ENCODE results near the gene UBA52. TPM values are rescaled to one million over a fixed set of nuclear protein-coding genes. Genes with fewer than 3 reads are reported as not detected.

Gene UBA52
- total and polyA plus RNA-seq, 2 of the 13 experiments (the other 11 are each of a cell fraction or from before 2014, with no cell fraction given), result 959 to 1,782 TPM

- TF ChIP-seq, protein P1, sequence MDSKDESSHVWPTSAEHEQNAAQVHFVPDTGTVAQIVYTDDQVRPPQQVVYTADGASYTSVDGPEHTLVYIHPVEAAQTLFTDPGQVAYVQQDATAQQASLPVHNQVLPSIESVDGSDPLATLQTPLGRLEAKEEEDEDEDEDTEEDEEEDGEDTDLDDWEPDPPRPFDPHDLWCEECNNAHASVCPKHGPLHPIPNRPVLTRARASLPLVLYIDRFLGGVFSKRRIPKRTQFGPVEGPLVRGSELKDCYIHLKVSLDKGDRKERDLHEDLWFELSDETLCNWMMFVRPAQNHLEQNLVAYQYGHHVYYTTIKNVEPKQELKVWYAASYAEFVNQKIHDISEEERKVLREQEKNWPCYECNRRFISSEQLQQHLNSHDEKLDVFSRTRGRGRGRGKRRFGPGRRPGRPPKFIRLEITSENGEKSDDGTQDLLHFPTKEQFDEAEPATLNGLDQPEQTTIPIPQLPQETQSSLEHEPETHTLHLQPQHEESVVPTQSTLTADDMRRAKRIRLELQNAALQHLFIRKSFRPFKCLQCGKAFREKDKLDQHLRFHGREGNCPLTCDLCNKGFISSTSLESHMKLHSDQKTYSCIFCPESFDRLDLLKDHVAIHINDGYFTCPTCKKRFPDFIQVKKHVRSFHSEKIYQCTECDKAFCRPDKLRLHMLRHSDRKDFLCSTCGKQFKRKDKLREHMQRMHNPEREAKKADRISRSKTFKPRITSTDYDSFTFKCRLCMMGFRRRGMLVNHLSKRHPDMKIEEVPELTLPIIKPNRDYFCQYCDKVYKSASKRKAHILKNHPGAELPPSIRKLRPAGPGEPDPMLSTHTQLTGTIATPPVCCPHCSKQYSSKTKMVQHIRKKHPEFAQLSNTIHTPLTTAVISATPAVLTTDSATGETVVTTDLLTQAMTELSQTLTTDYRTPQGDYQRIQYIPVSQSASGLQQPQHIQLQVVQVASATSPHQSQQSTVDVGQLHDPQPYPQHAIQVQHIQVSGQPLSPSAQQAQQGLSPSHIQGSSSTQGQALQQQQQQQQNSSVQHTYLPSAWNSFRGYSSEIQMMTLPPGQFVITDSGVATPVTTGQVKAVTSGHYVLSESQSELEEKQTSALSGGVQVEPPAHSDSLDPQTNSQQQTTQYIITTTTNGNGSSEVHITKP (CRISPR knock-in tag; IDR thresholded peaks at IDR 0.05; ENCODE audit: low read depth), result no peak
- peak; percentile 30 for TF ChIP-seq ISL2 (CRISPR knock-in tag; IDR thresholded peaks at IDR 0.05)
- TF ChIP-seq SP140L (CRISPR knock-in tag; IDR thresholded peaks at IDR 0.05; ENCODE audit: borderline replicate concordance), result peak; percentile 71; the same call in 1 of the 2 replicates
- TF ChIP-seq, protein P2, sequence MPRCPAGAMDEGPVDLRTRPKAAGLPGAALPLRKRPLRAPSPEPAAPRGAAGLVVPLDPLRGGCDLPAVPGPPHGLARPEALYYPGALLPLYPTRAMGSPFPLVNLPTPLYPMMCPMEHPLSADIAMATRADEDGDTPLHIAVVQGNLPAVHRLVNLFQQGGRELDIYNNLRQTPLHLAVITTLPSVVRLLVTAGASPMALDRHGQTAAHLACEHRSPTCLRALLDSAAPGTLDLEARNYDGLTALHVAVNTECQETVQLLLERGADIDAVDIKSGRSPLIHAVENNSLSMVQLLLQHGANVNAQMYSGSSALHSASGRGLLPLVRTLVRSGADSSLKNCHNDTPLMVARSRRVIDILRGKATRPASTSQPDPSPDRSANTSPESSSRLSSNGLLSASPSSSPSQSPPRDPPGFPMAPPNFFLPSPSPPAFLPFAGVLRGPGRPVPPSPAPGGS (CRISPR knock-in tag; IDR thresholded peaks at IDR 0.05), result no peak
- TF ChIP-seq, protein P3, sequence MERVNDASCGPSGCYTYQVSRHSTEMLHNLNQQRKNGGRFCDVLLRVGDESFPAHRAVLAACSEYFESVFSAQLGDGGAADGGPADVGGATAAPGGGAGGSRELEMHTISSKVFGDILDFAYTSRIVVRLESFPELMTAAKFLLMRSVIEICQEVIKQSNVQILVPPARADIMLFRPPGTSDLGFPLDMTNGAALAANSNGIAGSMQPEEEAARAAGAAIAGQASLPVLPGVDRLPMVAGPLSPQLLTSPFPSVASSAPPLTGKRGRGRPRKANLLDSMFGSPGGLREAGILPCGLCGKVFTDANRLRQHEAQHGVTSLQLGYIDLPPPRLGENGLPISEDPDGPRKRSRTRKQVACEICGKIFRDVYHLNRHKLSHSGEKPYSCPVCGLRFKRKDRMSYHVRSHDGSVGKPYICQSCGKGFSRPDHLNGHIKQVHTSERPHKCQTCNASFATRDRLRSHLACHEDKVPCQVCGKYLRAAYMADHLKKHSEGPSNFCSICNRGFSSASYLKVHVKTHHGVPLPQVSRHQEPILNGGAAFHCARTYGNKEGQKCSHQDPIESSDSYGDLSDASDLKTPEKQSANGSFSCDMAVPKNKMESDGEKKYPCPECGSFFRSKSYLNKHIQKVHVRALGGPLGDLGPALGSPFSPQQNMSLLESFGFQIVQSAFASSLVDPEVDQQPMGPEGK (CRISPR knock-in tag; IDR thresholded peaks at IDR 0.05), result peak; percentile 99
- TF ChIP-seq SNAPC4 (CRISPR knock-in tag; IDR thresholded peaks at IDR 0.05), result no peak
- TF ChIP-seq IKZF4 (CRISPR knock-in tag; IDR thresholded peaks at IDR 0.05; ENCODE audit: borderline replicate concordance, low read depth, not compliant biosample characterization), result peak; percentile 42
- 0 out of 2 replicates have a peak, but pooled peaks have one; percentile 4 for TF ChIP-seq CEBPG (CRISPR knock-in tag; IDR thresholded peaks at IDR 0.05)
- TF ChIP-seq ZNF720 (CRISPR knock-in tag; IDR thresholded peaks at IDR 0.05), result no peak
- TF ChIP-seq ZNF446 (CRISPR knock-in tag; IDR thresholded peaks at IDR 0.05), result no peak; the same call in 1 of the 2 replicates
- no peak for TF ChIP-seq PHB2 (IDR thresholded peaks at IDR 0.05; ENCODE audit: partially characterized antibody)
- TF ChIP-seq, protein P4, sequence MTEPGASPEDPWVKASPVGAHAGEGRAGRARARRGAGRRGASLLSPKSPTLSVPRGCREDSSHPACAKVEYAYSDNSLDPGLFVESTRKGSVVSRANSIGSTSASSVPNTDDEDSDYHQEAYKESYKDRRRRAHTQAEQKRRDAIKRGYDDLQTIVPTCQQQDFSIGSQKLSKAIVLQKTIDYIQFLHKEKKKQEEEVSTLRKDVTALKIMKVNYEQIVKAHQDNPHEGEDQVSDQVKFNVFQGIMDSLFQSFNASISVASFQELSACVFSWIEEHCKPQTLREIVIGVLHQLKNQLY (CRISPR knock-in tag; IDR thresholded peaks at IDR 0.05), result peak; percentile 49; the same call in 1 of the 2 replicates
- TF ChIP-seq ZBTB42 (CRISPR knock-in tag; IDR thresholded peaks at IDR 0.05), result no peak
- no peak for TF ChIP-seq XBP1 (CRISPR knock-in tag; IDR thresholded peaks at IDR 0.05)
Measured at GRCh38 chr19:18588611-18589379, 17.1 kb downstream of the UBA52 start, which contains the start of gene REX1BD (continued).
